CD4-positive, alpha-beta T cell treated with Interleukin-17A for 4 hours (primary cell): Measurements from ENCODE around the gene FBXO31.
A peak's percentile ranks its signal among the peaks of the same experiment; 100 is the strongest.
"Not testable (repeated sequence)": the region's sequence is repeated elsewhere in the genome, so short reads cannot be mapped to it uniquely, and the experiment has no call there.

Experiments used
- DNase-seq: peaks from one replicate; pipeline ENCODE4 v3.0.0-alpha.2; 2020; ENCODE audit warnings: mixed read lengths

FBXO31 gene

GRCh38 chr16:87362828-87363559 is 20.6 kb downstream of the FBXO31 start:
- DNase-seq = not testable (repeated sequence)

GRCh38 chr16:87361916-87362619 is 21.5 kb downstream of the FBXO31 start:
- DNase-seq = no peak

GRCh38 chr16:87360862-87361610 is 22.5 kb downstream of the FBXO31 start:
- no peak for DNase-seq

- no peak for DNase-seq
These were observed 24.5 kb downstream of the FBXO31 start for GRCh38 chr16:87359121-87359520.

GRCh38 chr16:87358696-87359095 is 24.9 kb downstream of the FBXO31 start:
- DNase-seq = no peak

- DNase-seq = no peak
These were observed 25.3 kb downstream of the FBXO31 start for GRCh38 chr16:87358250-87358649.

- DNase-seq = no peak
These were observed 27.1 kb downstream of the FBXO31 start for GRCh38 chr16:87356491-87356853.

- no peak for DNase-seq
These were observed 30.0 kb downstream of the FBXO31 start for GRCh38 chr16:87353613-87354012.

- DNase-seq = no peak
These were observed 30.8 kb downstream of the FBXO31 start for GRCh38 chr16:87352818-87353217.

- DNase-seq = no peak
These were observed 32.3 kb downstream of the FBXO31 start for GRCh38 chr16:87351320-87351698.

- DNase-seq = no peak
These were observed 32.8 kb downstream of the FBXO31 start for GRCh38 chr16:87350681-87351319.

GRCh38 chr16:87350031-87350430 is 33.5 kb downstream of the FBXO31 start:
- no peak for DNase-seq

- DNase-seq = no peak
These were observed 34.9 kb downstream of the FBXO31 start for GRCh38 chr16:87348616-87349157.

- DNase-seq = no peak
These were observed 35.5 kb downstream of the FBXO31 start for GRCh38 chr16:87347932-87348615.

- no peak for DNase-seq
These were observed 37.0 kb downstream of the FBXO31 start for GRCh38 chr16:87346517-87347060.

- DNase-seq = no peak
These were observed 37.7 kb downstream of the FBXO31 start for GRCh38 chr16:87345726-87346424.

- peak; percentile 83 for DNase-seq
These were observed 38.5 kb downstream of the FBXO31 start for GRCh38 chr16:87344931-87345631.

GRCh38 chr16:87344165-87344930 is 39.2 kb downstream of the FBXO31 start:
- DNase-seq = peak; percentile 25

- no peak for DNase-seq
These were observed 39.9 kb downstream of the FBXO31 start for GRCh38 chr16:87343753-87344050.
